Renal pelvis (tissue), 12 donors: ENCODE measurements around the gene KRT81. TPM values are rescaled to one million over a fixed set of nuclear protein-coding genes. Genes with fewer than 3 reads are reported as not detected.

Experiments
- DNase-seq: peaks from one replicate; pipeline ENCODE4 v3.0.0-alpha.2; 2013
- long read RNA-seq, 16 experiments: transcript quantifications; one replicate each; lab custom pipeline, GENCODE V29; 2026
- polyA plus RNA-seq, 3 donors: library from polyadenylated mRNA; unstranded; fragments of 120-200 nt; gene quantifications; one replicate each; pipeline ENCODE4 v1.2.1, GENCODE V29; 2013; ENCODE audit not compliant: insufficient read length in 3 of 3

KRT81 gene
- polyA plus RNA-seq, result under 1 TPM in 1 of 3 donors, not detected in 2; 0.11 TPM
- long read RNA-seq, donor 1, result 0 reads
- long read RNA-seq, donor 2, result 0 reads
- long read RNA-seq, donor 3, result 0 reads
- long read RNA-seq, donor 4, result 0 reads
- long read RNA-seq, donor 5, result 0 reads
- long read RNA-seq, donor 6, result 0 reads
- long read RNA-seq, donor 7, result 0 reads
- long read RNA-seq, donor 8, result 0 reads
- long read RNA-seq, donor 9, result 0 reads
- long read RNA-seq, donor 10, result 0 reads
- long read RNA-seq, donor 11, result 0 reads
- long read RNA-seq, donor 12, result 0 reads
- long read RNA-seq, donor 13, result 0 reads
- long read RNA-seq, donor 14, result 0 reads
- long read RNA-seq, donor 15, result 0 reads
- long read RNA-seq, donor 16, result 0 reads

- DNase-seq, result no peak
Observed at GRCh38 chr12:52291267-52291935, at the start of gene KRT81. KRT81 (minus strand) TSS chr12:52291534; CDS start chr12:52291465, 69 bp downstream.

GRCh38 chr12:52338241-52338960, 47.1 kb upstream of the KRT81 start:
- DNase-seq, result no peak

GRCh38 chr12:52337054-52337453, 45.7 kb upstream of the KRT81 start:
- DNase-seq, result no peak

GRCh38 chr12:52336641-52337040, 45.3 kb upstream of the KRT81 start:
- DNase-seq, result no peak

DNA sequence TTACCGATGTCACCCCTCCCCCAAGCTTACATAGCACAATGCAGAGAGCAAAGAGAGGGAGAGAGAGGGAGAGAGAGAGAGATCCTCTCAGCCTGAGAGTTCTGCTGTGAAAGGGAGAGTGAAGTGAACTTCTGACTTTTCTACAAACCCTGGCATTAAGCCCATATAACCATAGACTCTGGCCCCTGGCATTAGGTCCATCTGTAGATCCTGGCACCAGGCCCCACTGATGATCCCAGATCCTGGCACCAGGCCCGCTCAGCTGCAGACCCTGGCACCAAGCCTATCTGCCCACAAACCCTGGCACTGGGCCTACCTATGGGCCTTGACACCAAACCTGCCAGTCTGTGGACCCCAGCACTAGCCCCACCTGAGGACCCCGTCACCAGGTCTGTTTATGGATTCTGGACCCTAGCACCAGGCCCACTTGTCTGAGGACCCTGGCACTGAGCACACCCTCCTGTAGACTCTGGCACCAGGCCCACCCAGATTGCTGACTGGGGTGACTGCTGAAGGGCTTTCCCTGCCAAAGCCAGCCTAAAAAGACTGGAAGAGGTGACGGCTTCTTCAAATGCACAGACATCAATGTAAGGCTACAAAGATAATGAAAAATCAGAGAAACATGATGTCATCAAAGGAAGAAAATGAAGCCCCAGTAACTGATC, 44.4 kb upstream of the KRT81 start:
- no peak for DNase-seq

DNA sequence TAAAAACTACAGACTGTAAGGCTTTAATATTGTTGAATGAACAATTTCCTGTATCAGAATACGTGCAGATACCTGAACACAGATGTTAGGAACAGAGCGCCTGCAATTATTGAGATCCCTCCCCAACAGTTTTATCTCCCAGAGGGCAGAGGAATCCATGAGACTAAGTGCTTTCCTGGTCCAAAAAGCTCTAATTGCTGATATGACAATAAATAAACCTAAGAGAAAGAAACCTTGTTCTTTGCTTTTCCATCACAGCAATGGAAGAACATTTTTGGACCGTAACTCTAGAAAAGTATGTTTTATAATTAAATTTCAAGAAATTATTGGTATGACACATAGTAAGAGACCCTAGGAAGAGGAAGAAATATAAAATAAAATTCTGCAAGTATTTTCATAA, 42.9 kb upstream of the KRT81 start:
- no peak for DNase-seq

GRCh38 chr12:52333321-52333720, 42.0 kb upstream of the KRT81 start:
- no peak for DNase-seq

DNA sequence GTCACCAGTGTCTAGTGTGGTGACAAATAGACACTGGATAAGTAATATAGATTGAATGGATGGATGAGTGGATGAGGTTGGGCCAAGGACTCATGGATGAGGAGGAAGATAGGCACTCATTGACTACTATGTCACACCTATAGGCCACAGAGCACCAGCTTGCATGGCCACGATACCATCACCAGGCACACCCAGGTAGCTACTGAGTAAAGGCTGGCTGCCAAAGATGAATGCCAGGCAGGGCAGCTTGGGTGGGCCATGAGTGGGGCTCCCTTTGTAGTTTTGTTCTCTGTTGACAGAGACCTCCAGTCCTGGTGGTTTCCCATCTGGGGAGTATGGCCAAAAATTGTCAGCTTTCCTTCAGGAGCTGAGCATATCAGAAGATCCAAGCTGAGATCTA, 41.0 kb upstream of the KRT81 start:
- DNase-seq, result no peak

DNA sequence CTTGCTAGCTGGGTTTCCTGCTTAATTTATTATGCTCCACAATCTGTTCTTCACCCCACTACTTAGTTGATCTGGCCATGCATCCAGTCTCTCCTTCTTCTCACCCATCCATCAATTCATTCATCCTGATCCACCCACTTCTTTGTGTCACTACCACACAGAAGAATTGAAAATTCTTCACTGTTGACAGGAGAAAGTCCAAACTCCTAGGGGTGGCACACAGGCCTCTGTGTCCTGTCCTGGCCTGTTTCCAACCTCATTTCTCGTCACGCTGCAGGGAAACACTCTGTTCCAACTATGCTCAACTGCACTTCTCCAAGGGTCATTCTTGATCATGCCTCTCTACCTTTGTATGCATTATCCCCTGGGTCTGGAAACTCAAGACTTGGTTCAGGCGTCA, 40.5 kb upstream of the KRT81 start:
- DNase-seq, result no peak

- no peak for DNase-seq
Observed at GRCh38 chr12:52331039-52331438, 39.7 kb upstream of the KRT81 start.

- no peak for DNase-seq
Observed at GRCh38 chr12:52327830-52328500, 36.6 kb upstream of the KRT81 start.

DNA sequence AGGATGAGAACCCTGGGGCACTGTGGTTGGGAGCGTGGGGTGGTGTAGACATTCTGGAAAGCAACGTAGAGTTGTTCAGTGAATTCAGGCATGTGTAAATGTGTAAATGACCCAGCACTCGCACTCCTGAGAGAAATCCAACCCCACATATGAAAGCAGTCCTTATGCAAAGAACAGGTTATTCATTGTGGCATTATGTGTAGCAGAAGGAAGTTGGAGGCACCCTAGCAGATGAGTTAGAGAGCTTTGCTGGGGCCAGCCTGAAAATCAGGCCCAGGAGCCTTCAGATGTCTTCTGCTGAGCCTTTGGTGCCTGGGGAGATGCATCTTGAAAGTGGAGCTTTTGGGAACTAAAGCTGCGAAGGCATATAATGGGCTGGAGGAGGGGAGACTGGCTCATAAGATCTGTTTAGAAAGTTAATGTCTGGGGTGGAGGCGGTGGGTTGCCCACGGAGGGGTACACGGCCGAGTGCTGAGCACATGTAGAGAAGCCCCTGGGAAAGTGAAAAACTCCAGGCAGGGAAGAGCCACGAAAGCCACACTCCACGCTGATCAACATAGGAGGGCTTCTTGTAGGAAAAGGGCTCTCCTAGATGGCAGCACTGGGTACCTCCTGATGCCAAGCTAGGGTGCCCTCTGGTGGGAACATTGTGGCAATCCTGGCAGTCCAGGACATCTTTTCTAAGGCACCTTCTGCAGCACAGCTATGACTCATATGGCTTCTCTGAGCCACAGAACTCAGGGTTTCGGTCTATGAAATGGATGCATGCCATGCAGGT, 35.9 kb upstream of the KRT81 start:
- DNase-seq, result peak; percentile 71

GRCh38 chr12:52324153-52324444, 32.8 kb upstream of the KRT81 start:
- no peak for DNase-seq

DNA sequence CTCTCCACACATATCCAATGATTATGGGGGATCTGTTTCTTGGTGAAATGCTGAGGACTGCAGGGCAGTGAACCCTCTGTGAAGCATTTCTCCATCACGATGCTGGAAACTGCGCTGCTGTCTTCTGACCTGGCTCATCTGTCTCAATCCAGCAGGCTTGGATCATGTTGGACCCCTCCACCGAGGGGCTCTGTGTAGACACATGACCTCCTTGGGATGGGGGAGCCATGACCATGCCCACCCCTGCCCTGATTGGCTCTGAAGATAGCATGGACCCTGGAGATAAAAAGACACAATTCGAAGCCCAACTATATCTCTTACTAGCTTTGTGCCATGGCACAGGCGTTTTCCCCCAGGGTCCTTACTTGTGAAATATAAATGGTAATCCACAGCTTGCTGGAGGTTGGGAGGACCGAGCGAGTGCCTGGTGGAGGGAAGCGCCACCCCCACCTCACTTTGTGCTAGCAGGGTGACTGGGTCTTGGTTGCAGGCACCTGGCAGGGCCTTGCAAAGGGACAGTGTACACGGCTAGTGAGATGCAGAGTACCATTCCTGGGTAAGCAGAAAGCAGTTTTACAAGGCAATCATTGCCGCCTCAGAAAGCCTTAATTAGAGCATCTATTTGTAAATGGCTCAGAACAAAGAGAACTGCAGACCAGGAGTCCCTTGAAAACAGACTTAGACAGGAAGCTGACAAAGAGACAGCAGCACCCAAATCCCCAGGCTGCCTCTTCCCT, 32.2 kb upstream of the KRT81 start:
- DNase-seq, result no peak

DNA sequence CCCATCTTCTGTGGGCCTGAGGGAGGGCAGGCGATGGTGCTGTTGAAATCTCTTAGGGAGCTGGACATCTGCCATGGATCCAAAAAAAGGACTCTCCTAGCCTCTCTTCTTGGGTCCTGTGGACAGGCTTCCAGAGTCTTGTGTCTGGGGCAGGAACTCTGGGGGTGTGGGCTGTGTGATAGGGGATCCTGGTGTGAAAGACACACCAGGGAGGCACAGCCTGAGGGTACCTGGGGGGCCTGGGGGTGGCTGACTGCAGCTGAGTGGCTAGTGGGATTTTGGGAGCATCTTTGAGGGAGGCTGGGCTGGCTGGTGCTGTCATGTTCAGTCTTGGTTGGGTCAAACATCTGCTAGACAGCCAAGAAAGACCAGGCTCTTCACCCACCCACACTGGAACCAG, 31.7 kb upstream of the KRT81 start:
- DNase-seq, result no peak

DNA sequence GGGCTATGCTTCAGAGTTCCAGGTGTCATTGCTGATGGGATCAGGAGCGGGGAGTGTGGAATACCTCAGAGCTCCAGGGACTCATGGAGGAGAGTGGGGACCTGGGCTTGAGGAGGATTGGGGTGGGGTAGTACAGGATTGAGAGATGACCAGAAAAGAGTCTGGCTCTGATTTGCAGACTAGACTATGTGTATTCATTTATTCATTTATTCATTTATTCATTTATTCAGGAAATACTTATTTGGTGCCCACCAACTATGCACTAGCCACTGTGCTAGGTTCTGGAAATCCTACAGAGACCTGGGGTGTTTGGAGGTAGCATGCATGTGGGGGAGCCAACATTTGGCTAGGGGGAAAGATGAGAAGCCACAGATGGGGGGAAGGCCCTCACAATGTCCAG, 30.7 kb upstream of the KRT81 start:
- no peak for DNase-seq

DNA sequence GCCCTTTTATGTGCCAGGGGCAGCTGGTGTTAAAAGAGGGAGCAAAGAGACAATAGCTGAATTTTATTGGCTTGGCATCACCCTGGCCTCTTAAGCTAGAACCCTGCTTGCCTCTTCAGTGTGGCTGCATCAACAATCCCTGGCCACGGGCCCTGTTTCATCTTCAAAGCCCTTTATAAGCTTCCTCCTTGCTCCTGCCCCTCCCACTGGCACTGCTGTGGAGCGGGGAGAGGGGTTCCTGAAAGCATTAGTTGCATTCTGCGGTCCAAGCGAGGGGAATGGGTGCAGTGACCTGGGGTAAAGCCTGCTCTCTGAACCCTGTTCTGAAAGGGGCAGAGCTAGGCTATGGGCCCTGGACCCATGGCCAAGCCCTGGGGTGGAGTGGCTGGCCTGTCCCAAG, 30.1 kb upstream of the KRT81 start:
- DNase-seq, result no peak

GRCh38 chr12:52320784-52321400, 29.6 kb upstream of the KRT81 start, which contains the start of gene KRT83:
KRT83 (minus strand) TSS chr12:52321398; CDS start chr12:52321335, 63 bp downstream.
- DNase-seq, result no peak

GRCh38 chr12:52319097-52319496, 27.8 kb upstream of the KRT81 start:
- no peak for DNase-seq
